GM18870 (cell line): Measurements from ENCODE around the gene TREM1.
A peak's percentile ranks its signal among the peaks of the same experiment; 100 is the strongest.

ENCODE experiments used
- ATAC-seq: cut with Tn5 transposase; IDR thresholded peaks from one replicate; pipeline ENCODE4 v1.9.1; 2021; ENCODE audit warnings: moderate library complexity; ENCODE audit not compliant: unreplicated experiment

Gene TREM1

GRCh38 chr6:41286544-41287346, at the start of gene TREM1:
Gene TREM1, minus strand, starts transcription at chr6:41286682. Its CDS starts 27 bp downstream, at chr6:41286655.
- no peak for ATAC-seq

- ATAC-seq, result no peak
These were observed 49.5 kb upstream of the TREM1 start for GRCh38 chr6:41335943-41336342.

- no peak for ATAC-seq
These were observed 48.8 kb upstream of the TREM1 start, which contains the start of gene NCR2 for GRCh38 chr6:41335296-41335695. Gene NCR2, plus strand, starts transcription at chr6:41335608. Its CDS starts 269 bp downstream, at chr6:41335877.

GRCh38 chr6:41334482-41335040, 48.1 kb upstream of the TREM1 start:
- no peak for ATAC-seq

GRCh38 chr6:41332842-41333736, 46.6 kb upstream of the TREM1 start:
- ATAC-seq, result no peak

GRCh38 chr6:41332241-41332640, 45.8 kb upstream of the TREM1 start:
- ATAC-seq, result no peak

GRCh38 chr6:41331401-41332150, 45.1 kb upstream of the TREM1 start:
- ATAC-seq, result no peak

- ATAC-seq, result no peak
These were observed 40.7 kb upstream of the TREM1 start for GRCh38 chr6:41327177-41327576.

GRCh38 chr6:41326092-41326491, 39.6 kb upstream of the TREM1 start:
- no peak for ATAC-seq

- no peak for ATAC-seq
These were observed 39.1 kb upstream of the TREM1 start for GRCh38 chr6:41325446-41326066.

GRCh38 chr6:41321183-41321582, 34.7 kb upstream of the TREM1 start:
- no peak for ATAC-seq

GRCh38 chr6:41318654-41319565, 32.4 kb upstream of the TREM1 start:
- ATAC-seq, result peak; percentile 64

GRCh38 chr6:41318261-41318653, 31.8 kb upstream of the TREM1 start:
- no peak for ATAC-seq

- ATAC-seq, result no peak
These were observed 29.6 kb upstream of the TREM1 start for GRCh38 chr6:41315943-41316620.

- ATAC-seq, result no peak
These were observed 28.7 kb upstream of the TREM1 start for GRCh38 chr6:41315203-41315602.

- ATAC-seq, result no peak
These were observed 19.8 kb upstream of the TREM1 start for GRCh38 chr6:41306187-41306854.

GRCh38 chr6:41302638-41303037, 16.2 kb upstream of the TREM1 start:
- no peak for ATAC-seq
